ENCODE measurements around the gene PHPT1. TPM values are rescaled to one million over a fixed set of nuclear protein-coding genes. Genes with fewer than 3 reads are reported as not detected.
"Not testable (repeated sequence)": the region's sequence is repeated elsewhere in the genome, so short reads cannot be mapped to it uniquely, and the experiment has no call there.

Gene PHPT1
- total RNA-seq: 150 and 171 TPM in 2 replicates

DNA sequence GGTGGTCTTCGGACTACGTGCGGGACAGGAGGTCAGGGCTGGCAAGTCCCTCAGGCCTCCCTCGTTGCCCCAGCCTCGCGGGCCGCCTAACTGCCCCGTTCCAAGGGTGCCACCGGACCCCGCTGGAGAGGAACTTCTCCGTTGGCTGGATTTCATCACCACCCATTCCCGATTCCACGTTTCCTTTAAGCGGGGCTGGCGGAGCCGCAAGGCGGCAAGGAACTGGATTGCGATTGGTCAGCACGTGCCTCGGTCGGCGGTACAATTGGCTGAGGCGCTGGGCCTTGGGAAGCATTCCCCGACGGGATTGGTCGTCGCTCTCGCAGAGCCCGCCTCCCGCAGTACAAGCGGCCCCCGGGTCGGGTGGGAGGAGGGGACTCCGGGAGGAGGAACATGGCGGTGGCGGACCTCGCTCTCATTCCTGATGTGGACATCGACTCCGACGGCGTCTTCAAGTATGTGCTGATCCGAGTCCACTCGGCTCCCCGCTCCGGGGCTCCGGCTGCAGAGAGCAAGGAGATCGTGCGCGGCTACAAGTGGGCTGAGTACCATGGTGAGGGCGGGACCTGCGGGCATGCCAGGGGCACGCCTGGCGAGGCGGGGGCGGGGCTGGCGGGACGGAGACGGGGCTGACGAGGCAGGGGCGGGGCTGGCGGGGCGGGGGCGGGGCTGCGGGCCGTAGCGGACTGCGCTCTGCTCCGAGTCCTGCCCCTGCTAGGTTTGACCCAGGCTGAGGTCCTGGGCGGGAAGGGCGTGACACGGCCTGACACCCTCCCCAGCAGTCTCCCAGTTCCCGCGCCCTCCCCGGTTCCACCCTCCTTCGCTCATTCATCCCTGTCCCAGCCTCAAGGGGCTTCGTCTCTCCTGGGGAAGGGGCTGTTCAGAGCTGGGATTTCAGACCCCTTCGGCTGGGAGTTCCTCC is at the start of gene PHPT1:
Gene PHPT1 (plus strand): TSS at position 372 of the 922 bp plus-strand sequence. CDS start 22 bp downstream, at position 394.
- DNase-seq (ENCODE audit: low read depth, low spot score): peak; percentile 96

DNA sequence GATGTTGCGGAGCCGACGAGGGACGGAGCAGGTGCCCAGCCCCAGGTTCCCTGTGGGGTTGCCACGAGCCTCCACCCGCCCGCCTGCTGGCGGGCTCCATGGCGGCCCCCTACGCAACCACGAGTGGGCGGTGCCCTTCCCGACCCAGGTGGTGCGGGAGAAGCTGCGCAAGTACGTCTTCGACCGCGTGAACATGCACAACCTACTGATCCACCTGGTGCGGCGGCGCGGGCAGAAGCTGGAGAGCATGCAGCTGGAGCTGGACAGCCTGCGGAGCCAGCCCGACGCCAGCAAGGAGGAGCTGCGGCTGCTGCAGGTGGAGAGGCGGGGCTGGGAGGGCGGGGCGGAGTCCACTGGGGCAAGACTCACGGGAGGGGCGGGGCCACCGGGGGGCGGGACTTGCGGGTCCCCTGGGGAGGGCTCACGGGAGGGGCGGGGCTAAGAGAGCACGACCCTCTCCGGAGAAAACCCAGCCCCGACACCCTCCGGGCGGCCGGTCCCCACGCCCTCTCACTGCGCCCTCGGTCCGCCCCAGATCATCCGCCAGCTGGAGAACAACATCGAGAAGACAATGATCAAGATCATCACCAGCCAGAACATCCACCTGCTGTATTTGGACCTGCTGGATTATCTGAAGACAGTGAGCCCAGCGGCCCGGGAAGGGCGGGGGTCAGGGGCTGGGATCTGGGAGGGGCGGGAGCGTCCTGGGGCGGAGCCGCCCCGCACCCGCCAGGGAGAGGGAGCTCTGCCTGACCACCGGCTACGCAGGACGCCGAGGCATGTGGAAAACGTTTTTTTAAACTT is 49.2 kb upstream of the PHPT1 start:
- no peak for DNase-seq (ENCODE audit: low read depth, low spot score)

DNA sequence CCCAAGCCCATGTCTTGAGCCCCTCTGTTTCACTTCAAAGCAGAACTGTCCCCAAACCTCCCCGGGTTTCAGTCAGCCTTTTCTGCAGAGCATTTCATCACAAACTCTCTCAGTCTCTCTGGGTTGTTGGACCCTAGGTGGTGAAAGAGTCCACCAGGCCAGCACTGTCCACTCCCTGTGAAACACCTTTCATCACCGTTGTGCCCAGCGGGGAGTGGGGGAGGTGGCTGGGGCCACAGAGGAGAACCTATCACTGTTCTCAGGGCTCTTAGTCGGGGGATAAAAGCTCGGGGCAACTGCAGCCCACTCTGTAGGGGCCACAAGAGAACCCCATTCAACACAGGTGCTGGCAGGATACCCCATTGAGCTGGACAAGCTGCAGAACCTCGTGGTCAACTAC is 46.9 kb upstream of the PHPT1 start:
- DNase-seq (ENCODE audit: low read depth, low spot score): no peak

DNA sequence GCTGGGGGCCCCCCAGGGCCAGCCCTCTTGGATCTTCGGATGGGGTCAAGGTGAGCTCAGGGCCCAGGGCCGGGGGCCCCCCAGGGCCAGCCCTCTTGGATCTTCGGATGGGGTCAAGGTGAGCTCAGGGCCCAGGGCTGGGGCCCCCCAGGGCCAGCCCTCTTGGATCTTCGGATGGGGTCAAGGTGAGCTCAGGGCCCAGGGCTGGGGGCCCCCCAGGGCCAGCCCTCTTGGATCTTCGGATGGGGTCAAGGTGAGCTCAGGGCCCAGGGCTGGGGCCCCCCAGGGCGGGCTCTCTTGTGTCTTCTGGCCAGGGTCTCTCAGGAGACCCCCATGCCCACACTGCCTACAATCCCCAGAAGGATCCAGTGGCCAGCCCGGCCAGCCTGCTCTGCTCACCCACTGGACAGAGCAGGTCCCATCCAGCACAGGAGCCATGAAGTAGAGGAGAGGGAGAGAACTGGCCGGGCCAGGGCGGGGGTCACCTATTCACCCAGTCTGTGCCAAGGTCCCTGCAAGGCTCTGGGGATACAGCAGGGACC is 46.1 kb upstream of the PHPT1 start:
- DNase-seq (ENCODE audit: low read depth, low spot score): not testable (repeated sequence)

- DNase-seq (ENCODE audit: low read depth, low spot score): no peak
Observed at GRCh38 chr9:136803551-136804508, 45.4 kb upstream of the PHPT1 start.

GRCh38 chr9:136804509-136805206 is 44.6 kb upstream of the PHPT1 start:
- no peak for DNase-seq (ENCODE audit: low read depth, low spot score)

GRCh38 chr9:136805207-136805740 is 43.9 kb upstream of the PHPT1 start:
- DNase-seq (ENCODE audit: low read depth, low spot score): no peak

GRCh38 chr9:136806067-136806466 is 43.1 kb upstream of the PHPT1 start:
- DNase-seq (ENCODE audit: low read depth, low spot score): no peak

DNA sequence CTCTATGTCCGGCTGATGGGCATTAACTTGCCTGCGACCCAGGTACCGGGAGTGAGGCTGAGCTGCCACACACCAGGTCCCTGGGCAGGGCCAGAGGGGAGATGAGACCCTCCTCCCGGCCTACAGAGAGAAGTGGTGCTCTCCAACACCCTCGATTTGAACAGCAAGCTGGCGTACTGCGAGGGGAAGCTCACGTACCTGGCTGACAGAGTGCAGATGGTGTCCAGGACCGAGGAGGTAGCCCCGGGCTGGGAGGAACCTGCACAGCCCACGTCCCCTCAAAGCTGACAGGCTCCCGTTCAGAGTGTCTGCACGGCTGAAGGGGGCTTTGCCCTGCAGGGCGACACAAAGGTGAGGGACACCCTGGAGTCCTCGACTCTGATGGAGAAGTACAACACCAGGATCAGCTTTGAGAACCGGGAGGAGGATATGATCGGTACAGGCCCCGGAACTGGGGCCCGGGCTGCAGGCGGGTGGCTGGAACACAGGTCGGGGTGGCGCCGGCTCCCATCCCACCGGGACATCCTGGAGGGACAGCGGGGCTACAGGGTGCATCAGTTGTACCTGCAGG is 42.5 kb upstream of the PHPT1 start:
- no peak for DNase-seq (ENCODE audit: low read depth, low spot score)

GRCh38 chr9:136807281-136808074 is 41.7 kb upstream of the PHPT1 start, which contains the start of gene RABL6:
Gene RABL6 (plus strand): TSS chr9:136807948. CDS start chr9:136808197, 249 bp downstream.
- DNase-seq (ENCODE audit: low read depth, low spot score): no peak

DNA sequence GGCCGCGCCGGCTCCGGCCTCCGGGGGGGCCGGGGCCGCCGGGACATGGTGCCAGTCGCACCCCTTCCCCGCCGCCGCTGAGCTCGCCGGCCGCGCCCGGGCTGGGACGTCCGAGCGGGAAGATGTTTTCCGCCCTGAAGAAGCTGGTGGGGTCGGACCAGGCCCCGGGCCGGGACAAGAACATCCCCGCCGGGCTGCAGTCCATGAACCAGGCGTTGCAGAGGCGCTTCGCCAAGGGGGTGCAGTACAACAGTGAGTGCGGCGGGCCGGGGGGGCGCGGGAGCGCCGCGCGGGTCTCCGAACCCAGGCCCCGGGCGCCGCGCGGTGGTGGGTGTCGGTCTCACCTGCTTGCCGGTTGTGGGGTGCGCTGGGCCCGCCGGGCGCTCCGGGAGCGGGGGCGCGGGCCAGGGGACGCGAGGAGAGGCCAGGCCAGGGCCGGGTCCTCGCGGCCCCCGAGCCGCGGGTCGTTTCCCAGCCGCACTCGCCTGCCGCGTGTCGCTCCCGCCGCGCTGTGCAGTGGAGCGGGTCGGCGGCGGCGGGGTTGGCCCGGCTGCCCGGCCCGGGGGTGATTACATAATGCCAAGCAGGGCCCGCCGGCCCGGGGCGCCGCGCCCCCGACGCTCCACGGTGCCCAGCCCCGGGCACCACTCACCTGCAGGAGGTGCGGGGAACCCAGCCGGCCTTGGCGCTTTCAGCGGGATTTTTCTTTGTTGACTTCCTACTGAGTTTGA is 41.0 kb upstream of the PHPT1 start:
- no peak for DNase-seq (ENCODE audit: low read depth, low spot score)

DNA sequence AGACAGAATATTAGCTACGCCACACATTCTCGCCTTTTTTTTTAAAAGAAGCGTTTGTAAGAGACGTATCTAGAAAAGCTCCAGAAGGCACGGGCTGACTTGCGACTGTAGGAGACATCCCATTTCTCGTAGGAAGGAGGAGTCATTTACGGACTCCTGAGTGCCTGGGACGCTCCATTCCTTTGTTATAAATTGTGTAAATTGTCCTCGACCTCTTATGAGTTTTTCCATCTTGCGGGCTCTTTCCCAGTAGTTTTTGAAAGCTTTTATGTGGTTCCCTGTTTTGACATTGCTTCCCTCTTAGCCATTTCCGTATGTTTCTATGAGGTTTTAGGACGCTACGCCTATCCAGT is 40.4 kb upstream of the PHPT1 start:
- DNase-seq (ENCODE audit: low read depth, low spot score): no peak

GRCh38 chr9:136814725-136815421 is 34.3 kb upstream of the PHPT1 start:
- no peak for DNase-seq (ENCODE audit: low read depth, low spot score)

DNA sequence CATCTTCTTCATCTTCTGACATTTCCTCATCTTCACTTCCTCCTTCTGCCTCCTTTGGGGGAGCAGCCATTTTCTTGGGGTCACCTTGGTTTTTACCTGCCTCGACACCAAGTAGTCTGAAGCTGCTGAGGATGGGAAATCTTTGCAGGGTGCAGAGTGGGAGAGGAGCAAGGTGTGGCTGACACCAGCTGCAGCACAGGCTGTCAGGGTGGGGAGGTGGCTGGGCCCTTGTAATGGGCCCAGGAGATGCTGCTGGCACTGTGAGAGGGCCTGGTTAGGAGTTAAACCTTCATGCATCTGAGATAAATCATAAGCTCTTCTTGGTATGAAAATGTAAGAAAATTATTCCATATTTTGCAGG is 33.8 kb upstream of the PHPT1 start:
- DNase-seq (ENCODE audit: low read depth, low spot score): no peak

- no peak for DNase-seq (ENCODE audit: low read depth, low spot score)
Observed at GRCh38 chr9:136820971-136821825, 28.0 kb upstream of the PHPT1 start.

GRCh38 chr9:136821826-136822544 is 27.2 kb upstream of the PHPT1 start:
- DNase-seq (ENCODE audit: low read depth, low spot score): no peak
